SK-N-MC (cell line): ENCODE data around the gene TMEM174.

Experiments
- EZH2 ChIP-seq: fragments of 200-600 bp; sonication (generic); IDR thresholded peaks from one replicate; pipeline ENCODE4 v1.6.1; 2017; ENCODE audit warnings: antibody characterized with exemption
- POLR2AphosphoS5 ChIP-seq: IDR thresholded peaks from 2 replicates; pipeline ENCODE4 v1.6.1; 2012; ENCODE audit warnings: mild to moderate bottlenecking, low read depth, low read length, borderline replicate concordance

DNA sequence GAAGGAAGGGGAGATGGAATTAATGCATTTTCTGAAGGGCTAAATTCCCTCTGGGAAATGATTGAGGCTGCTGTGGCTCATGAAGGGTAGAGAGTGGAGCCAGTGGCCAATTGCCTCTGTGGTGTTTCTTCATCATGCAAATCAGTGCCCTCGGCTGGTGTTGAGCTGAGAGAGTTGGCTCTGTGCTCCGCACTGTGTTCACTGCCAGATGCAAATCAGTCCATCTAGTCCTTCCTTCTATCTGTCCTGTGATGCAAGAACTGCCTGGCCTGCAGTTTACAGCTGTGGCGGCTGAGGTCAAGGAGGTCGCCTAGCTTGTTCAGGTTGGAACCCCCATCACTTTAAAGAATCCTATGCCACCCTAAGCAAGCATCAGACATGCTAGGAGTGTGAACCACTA, 46.6 kb upstream of the TMEM174 start:
- TF ChIP-seq POLR2AphosphoS5: no peak
- TF ChIP-seq EZH2: no peak
